ENCODE data around the gene EMILIN3.

Gene EMILIN3

DNA sequence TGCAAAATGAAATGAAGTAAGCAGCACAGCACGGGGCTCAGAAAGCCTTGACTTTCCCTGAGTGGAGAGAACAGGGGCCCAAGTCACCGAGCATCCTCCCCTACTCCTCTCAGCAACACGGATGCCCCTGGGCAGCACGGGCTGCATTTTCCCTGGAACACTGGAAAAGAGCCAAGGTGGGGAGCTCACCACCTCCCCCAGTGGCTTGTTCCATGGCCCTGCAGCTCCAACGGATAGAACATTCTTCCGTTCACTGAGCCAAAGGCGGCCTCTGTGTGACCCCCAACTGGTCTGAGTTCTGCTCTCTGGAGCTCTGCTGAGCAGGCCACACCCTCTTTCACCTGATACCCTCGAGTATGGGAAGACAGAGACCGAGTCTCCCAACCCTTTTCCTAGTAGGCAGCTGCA lies 20.8 kb upstream of the EMILIN3 start:
- Histone ChIP-seq H3K36me3 (ENCODE audit: low read length) (no peaks in the 10 kb centered on the region), H3K79me2 (ENCODE audit: insufficient read depth, low read length) (no peaks in the 10 kb centered on the region), H3K4me3 (ENCODE audit: insufficient read depth, low read length, poor library complexity, severe bottlenecking) (no peak overlapping the region), H4K20me1 (ENCODE audit: low read depth, low read length) (no peaks in the 10 kb centered on the region), H3K9me2 (replicated peaks; ENCODE audit: insufficient read depth, low read length) (no peaks in the 10 kb centered on the region), H3K9me3 (ENCODE audit: insufficient read depth, low read length) (no peaks in the 10 kb centered on the region), H3F3A (ENCODE audit: insufficient read depth) (no peaks in the 10 kb centered on the region), H3K27me3 (ENCODE audit: low read length) (no peaks in the 10 kb centered on the region), H3K4me2 (ENCODE audit: low read depth, low read length, poor library complexity, severe bottlenecking) (no peak overlapping the region), H3K27ac (ENCODE audit: low read depth, low read length) (no peak overlapping the region), H2AFZ (ENCODE audit: low read depth, low read length, severe bottlenecking) (no peak overlapping the region), H3K9ac (ENCODE audit: low read length) (no peak overlapping the region)
- TF ChIP-seq, protein P1, sequence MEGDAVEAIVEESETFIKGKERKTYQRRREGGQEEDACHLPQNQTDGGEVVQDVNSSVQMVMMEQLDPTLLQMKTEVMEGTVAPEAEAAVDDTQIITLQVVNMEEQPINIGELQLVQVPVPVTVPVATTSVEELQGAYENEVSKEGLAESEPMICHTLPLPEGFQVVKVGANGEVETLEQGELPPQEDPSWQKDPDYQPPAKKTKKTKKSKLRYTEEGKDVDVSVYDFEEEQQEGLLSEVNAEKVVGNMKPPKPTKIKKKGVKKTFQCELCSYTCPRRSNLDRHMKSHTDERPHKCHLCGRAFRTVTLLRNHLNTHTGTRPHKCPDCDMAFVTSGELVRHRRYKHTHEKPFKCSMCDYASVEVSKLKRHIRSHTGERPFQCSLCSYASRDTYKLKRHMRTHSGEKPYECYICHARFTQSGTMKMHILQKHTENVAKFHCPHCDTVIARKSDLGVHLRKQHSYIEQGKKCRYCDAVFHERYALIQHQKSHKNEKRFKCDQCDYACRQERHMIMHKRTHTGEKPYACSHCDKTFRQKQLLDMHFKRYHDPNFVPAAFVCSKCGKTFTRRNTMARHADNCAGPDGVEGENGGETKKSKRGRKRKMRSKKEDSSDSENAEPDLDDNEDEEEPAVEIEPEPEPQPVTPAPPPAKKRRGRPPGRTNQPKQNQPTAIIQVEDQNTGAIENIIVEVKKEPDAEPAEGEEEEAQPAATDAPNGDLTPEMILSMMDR (IDR thresholded peaks at IDR 0.05; ENCODE audit: insufficient read depth, low read length, poor library complexity, severe bottlenecking) = no peak
- TF ChIP-seq EZH2phosphoT487 (conservative IDR thresholded peaks at IDR 0.05; ENCODE audit: low read length) = no peak

DNA sequence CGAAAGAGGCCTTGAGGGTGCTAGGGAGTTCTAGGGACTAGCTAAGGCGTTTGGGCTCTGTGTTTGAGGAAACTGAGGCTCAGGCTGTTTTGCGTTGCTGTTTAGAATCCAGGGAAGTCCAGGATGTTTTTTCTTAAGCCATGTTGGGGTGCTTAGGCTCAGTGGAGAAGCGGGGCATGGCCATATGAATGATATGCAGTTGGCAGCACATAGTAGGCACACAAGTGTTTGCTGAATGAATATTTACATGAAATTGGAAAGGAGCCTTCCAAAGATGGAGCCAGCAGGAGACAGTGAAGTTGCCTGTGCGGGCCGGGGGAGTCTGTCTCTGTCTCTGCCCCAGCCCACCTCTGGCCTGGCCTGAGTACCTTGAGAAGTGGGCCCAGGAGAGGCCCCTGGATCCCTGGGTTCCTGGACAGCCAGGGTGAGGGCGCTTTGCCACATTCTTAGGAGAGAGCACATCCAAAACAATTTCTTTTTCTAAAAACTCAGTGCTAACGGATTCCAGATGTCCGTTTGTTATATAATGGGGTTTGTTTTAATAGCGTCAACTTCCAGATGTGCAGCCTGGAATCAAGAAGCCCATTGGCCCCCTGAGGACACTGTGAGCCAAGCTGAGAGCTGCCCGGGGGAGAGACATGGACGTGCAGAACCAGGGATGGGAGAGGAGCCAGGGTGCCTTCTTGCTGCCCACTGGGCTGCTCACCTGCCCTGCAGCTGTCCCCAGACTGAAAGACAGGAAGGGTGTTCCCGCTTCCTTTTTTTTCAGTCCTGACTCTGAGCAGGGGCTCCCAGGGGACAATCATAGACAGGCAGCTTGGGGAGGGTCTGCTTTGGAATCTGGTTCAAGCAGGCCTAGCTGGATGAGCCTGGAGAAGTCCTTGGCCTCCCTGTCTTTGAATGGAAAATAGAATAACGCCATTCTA lies 20.1 kb upstream of the EMILIN3 start:
- Histone ChIP-seq H3F3A (ENCODE audit: insufficient read depth) (no peaks in the 10 kb centered on the region), H2AFZ (ENCODE audit: low read depth, low read length, severe bottlenecking) (no peak overlapping the region), H3K9me3 (ENCODE audit: insufficient read depth, low read length) (no peaks in the 10 kb centered on the region), H3K9me2 (replicated peaks; ENCODE audit: insufficient read depth, low read length) (no peaks in the 10 kb centered on the region), H3K4me2 (ENCODE audit: low read depth, low read length, poor library complexity, severe bottlenecking) (no peak overlapping the region), H3K4me3 (ENCODE audit: insufficient read depth, low read length, poor library complexity, severe bottlenecking) (no peak overlapping the region), H3K9ac (ENCODE audit: low read length) (no peak overlapping the region), H3K79me2 (ENCODE audit: insufficient read depth, low read length) (no peaks in the 10 kb centered on the region), H4K20me1 (ENCODE audit: low read depth, low read length) (no peaks in the 10 kb centered on the region), H3K36me3 (ENCODE audit: low read length) (no peaks in the 10 kb centered on the region), H3K27me3 (ENCODE audit: low read length) (no peaks in the 10 kb centered on the region), H3K27ac (ENCODE audit: low read depth, low read length) (no peak overlapping the region)
- TF ChIP-seq, protein P1 (IDR thresholded peaks at IDR 0.05; ENCODE audit: insufficient read depth, low read length, poor library complexity, severe bottlenecking) = no peak
- TF ChIP-seq EZH2phosphoT487 (conservative IDR thresholded peaks at IDR 0.05; ENCODE audit: low read length) = no peak

DNA sequence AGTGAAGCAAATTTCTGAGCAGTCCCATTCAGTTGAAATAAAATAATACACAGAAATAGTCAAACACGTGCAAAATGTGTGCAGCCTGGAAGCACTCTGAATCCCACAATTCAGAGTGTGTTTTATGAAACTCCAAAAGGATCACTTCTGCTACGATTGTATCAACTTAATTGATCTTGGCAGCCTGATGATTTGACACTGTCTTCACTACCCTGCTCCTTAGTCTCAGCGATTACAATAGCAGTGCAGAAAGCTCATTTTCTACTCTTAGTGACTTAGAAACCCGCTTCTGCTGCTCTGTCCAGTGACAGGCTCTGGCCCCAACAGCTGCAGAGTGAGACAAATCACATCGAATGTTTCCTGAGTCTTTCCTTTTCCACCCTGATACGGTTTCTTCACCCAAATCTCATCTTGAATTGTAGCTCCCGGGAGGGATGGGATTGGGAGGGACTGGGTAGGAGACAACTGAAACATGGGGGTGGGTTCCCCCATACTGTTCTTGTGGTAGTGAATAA lies 16.2 kb upstream of the EMILIN3 start:
- Histone ChIP-seq H3K27me3 (ENCODE audit: low read length) (no peaks in the 10 kb centered on the region), H3K9me2 (replicated peaks; ENCODE audit: insufficient read depth, low read length) (no peaks in the 10 kb centered on the region), H3K27ac (ENCODE audit: low read depth, low read length) (no peak overlapping the region), H3K4me3 (ENCODE audit: insufficient read depth, low read length, poor library complexity, severe bottlenecking) (no peak overlapping the region), H3K9ac (ENCODE audit: low read length) (no peak overlapping the region), H3K79me2 (ENCODE audit: insufficient read depth, low read length) (no peaks in the 10 kb centered on the region), H3K4me2 (ENCODE audit: low read depth, low read length, poor library complexity, severe bottlenecking) (no peak overlapping the region), H3K36me3 (ENCODE audit: low read length) (no peaks in the 10 kb centered on the region), H2AFZ (ENCODE audit: low read depth, low read length, severe bottlenecking) (no peak overlapping the region), H4K20me1 (ENCODE audit: low read depth, low read length) (no peaks in the 10 kb centered on the region), H3K9me3 (ENCODE audit: insufficient read depth, low read length) (no peaks in the 10 kb centered on the region), H3F3A (ENCODE audit: insufficient read depth) (no peaks in the 10 kb centered on the region)
- TF ChIP-seq, protein P1 (IDR thresholded peaks at IDR 0.05; ENCODE audit: insufficient read depth, low read length, poor library complexity, severe bottlenecking) = no peak
- TF ChIP-seq EZH2phosphoT487 (conservative IDR thresholded peaks at IDR 0.05; ENCODE audit: low read length) = no peak

Measured in SU-DHL-6 (cell line).